ENCODE measurements around the gene NR2F2.

NR2F2 gene

DNA sequence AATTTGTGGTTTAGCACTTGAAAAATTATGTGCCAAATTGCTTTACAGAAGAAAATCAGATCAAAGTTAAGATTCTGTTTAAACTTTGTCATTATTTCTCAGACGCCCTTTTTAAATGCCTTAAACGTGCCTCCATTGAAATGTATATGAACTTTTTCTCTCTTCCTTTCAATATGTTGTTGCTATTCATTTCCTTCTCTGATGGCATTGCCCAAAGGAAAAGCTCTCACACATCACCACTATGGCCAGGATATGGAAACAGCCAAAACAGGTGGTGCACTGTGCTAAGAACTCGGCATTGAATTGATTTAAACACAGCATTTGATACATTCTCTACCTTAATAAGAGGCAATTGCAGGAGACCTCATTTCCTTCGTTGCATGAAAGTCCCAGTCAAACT is 35.7 kb upstream of the NR2F2 start:
- CTCF ChIA-PET, result no interaction called here
- no peak for DNase-seq (ENCODE audit: extremely low spot score)

DNA sequence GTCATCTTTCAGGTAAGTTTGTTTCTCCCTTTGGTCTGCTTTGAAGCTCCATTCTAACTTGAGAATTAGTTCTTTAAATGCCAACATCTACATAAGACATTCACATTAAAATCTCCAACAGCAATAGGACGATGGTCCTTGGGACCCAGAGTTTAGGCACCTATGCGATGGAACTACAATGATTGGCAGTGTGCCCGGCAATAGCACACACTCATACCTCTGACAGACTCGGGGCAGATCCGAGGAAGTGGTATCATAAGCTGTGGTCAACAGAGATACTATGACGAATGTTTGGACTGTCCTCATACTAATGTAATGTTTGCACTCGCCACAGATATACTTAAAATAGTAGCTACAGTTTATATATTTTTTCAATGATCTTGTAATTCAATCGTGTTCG is 34.2 kb upstream of the NR2F2 start:
- no peak for TF ChIP-seq HDGF (IDR thresholded peaks at IDR 0.05; ENCODE audit: borderline replicate concordance)
- no peak for TF ChIP-seq ARNT (IDR thresholded peaks at IDR 0.05)
- no peak for TF ChIP-seq FOXA1 (IDR thresholded peaks at IDR 0.05)
- no peak for TF ChIP-seq NFRKB (IDR thresholded peaks at IDR 0.05)
- TF ChIP-seq FOXM1 (IDR thresholded peaks at IDR 0.05; ENCODE audit: borderline replicate concordance), result no peak
- ChIA-PET CTCF (interaction anchor here (0.7 kb wide), 1 partner anchor 206 kb away, joined by 3 read pairs; no protein-coding TSS in a partner anchor), POLR2A (no interaction called here)
- DNase-seq (ENCODE audit: extremely low spot score), result no peak

More for the DNA sequence above, 35.7 kb upstream of the NR2F2 start:
- POLR2A ChIA-PET, result no interaction called here
- no peak for TF ChIP-seq ELF4 (IDR thresholded peaks at IDR 0.05)
- no peak for TF ChIP-seq L3MBTL2 (conservative IDR thresholded peaks at IDR 0.05)
- TF ChIP-seq SP1 (IDR thresholded peaks at IDR 0.05), result no peak
- TF ChIP-seq FOXK2 (IDR thresholded peaks at IDR 0.05), result no peak
- TF ChIP-seq BHLHE40 (IDR thresholded peaks at IDR 0.05; ENCODE audit: borderline replicate concordance), result no peak
- TF ChIP-seq HDGF (IDR thresholded peaks at IDR 0.05; ENCODE audit: borderline replicate concordance), result no peak

DNA sequence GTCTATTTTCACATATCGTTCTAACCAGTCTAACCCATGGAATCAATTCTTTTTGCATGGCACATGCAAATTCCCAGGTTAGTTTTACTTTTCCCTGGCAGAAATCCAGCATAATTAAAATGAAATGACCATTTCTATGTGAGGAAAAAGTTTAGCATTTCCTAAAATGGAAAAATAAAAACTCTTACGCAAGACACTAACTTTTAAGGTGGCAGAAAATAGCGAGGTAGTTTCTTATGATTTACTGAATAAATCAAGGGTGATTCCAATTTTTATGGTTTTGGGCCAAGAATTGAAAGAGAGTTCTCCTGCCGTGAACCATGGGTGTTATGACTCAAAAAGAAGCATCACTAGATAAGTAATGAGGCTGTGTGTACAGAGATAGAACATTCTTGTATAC is 32.7 kb upstream of the NR2F2 start:
- TF ChIP-seq ELF4 (IDR thresholded peaks at IDR 0.05), result no peak
- TF ChIP-seq, protein P1, sequence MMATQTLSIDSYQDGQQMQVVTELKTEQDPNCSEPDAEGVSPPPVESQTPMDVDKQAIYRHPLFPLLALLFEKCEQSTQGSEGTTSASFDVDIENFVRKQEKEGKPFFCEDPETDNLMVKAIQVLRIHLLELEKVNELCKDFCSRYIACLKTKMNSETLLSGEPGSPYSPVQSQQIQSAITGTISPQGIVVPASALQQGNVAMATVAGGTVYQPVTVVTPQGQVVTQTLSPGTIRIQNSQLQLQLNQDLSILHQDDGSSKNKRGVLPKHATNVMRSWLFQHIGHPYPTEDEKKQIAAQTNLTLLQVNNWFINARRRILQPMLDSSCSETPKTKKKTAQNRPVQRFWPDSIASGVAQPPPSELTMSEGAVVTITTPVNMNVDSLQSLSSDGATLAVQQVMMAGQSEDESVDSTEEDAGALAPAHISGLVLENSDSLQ (IDR thresholded peaks at IDR 0.05), result no peak
- TF ChIP-seq HDGF (IDR thresholded peaks at IDR 0.05; ENCODE audit: borderline replicate concordance), result no peak
- TF ChIP-seq CTBP1 (IDR thresholded peaks at IDR 0.05; ENCODE audit: borderline replicate concordance), result no peak
- TF ChIP-seq NFRKB (IDR thresholded peaks at IDR 0.05), result no peak
- TF ChIP-seq SUZ12 (IDR thresholded peaks at IDR 0.05), result no peak
- CTCF ChIA-PET, result no interaction called here
- no peak for DNase-seq (ENCODE audit: extremely low spot score)
- POLR2A ChIA-PET, result no interaction called here

DNA sequence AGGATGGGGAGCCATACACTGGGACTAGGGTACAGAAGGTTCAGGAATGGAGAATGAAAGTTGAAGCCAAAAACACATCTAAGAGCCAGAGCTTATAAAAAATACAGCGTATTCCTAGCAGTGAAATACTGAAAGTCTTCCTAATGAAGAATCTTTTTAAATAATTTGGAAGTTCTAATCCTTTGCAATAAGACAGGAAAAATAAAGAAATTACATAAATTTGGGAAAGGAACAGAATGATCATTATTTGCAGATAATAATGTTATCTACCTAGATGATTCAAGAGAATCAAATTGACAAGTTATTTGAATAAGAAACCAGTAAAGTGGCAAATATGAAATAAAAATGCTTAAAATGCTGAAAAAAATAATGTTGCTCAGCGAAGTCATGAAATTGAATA is 32.3 kb upstream of the NR2F2 start:
- ChIA-PET CTCF (no interaction called here), POLR2A (no interaction called here)
- DNase-seq (ENCODE audit: extremely low spot score), result no peak
- TF ChIP-seq LEF1 (IDR thresholded peaks at IDR 0.05; ENCODE audit: borderline replicate concordance) (no peak), FOXK2 (IDR thresholded peaks at IDR 0.05) (no peak)
- TF ChIP-seq, protein P1 (IDR thresholded peaks at IDR 0.05), result no peak

DNA sequence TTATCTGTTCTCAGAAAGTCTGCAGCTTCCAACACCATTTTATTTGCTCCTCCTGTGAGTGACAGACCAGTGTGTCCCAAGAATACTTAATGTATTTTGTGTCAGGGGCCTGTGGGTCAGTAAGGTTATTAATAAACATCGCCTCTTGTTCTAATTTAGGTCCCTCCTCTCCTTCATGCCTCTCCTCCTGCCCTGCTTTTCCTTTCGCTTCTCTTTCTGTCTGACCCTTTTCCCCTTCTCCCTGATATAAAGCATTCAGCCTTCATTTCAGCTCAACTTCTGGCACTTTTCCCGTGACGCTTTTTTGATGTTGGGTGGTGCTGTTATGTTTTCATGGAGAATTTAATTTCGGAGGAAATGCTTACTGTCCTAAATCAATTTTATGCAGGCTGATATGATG is 29.7 kb upstream of the NR2F2 start:
- POLR2A ChIA-PET, result no interaction called here
- CTCF ChIA-PET, result no interaction called here
- no peak for DNase-seq (ENCODE audit: extremely low spot score)
- TF ChIP-seq FOXM1 (IDR thresholded peaks at IDR 0.05; ENCODE audit: borderline replicate concordance), result no peak

DNA sequence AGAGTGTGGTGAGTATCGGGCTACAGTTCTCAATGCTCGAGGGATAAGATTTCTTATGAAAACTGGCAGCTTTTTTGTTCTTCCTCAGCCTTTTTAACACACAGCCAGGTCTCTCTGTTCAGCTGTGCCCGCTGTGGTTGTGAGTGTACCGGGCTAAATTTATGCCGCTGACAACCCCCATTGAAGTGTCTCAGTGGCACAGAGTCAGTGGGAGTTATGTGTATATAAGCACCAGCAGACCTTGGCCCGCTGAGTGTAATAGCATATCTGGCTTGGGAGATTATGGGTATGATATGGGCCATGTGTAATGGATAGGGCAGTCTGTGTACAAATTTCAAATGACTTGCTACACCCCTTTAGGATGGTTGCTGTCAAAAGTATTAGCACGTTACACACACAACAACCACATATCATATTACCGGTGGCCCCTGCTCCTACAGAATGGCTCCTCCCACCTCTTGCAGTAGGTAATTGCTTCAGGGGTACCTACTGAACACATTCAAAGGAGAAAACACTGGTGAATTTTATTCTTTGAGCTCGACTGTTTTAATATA is 26.9 kb upstream of the NR2F2 start:
- DNase-seq (ENCODE audit: extremely low spot score), result peak; percentile 36
- TF ChIP-seq, protein P1 (IDR thresholded peaks at IDR 0.05), result peak; percentile 33; the same call in 1 of the 2 replicates
- TF ChIP-seq ARNT (IDR thresholded peaks at IDR 0.05), result no peak
- ChIA-PET POLR2A (no interaction called here), CTCF (interaction anchor here (0.7 kb wide), 1 partner anchor 455 kb away, joined by 3 read pairs; no protein-coding TSS in a partner anchor)

DNA sequence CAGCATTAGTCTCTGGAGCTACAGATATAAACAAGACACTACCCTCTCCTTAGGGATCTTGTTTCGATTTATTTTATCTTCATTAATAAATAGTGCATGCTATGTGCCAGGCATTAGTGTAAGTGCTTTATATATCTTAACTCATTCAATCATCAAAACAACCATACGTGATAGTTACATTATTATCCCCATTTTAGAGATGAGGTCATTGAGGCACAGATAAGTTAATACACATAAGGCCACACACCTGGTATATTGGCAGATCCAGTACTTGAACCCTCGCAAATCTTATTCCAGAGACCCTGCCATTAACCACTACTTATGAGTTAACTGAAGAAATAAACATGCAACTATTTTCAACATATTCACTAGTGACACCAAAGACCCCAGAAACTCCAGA is 25.7 kb upstream of the NR2F2 start:
- CTCF ChIA-PET, result no interaction called here
- no peak for TF ChIP-seq NFRKB (IDR thresholded peaks at IDR 0.05)
- TF ChIP-seq TARDBP (IDR thresholded peaks at IDR 0.05), result no peak
- no peak for TF ChIP-seq LEF1 (IDR thresholded peaks at IDR 0.05; ENCODE audit: borderline replicate concordance)
- TF ChIP-seq SP1 (IDR thresholded peaks at IDR 0.05), result no peak
- no peak for TF ChIP-seq FOXA1 (IDR thresholded peaks at IDR 0.05)
- no peak for TF ChIP-seq BHLHE40 (IDR thresholded peaks at IDR 0.05; ENCODE audit: borderline replicate concordance)
- TF ChIP-seq CTBP1 (IDR thresholded peaks at IDR 0.05; ENCODE audit: borderline replicate concordance), result no peak
- TF ChIP-seq HDGF (IDR thresholded peaks at IDR 0.05; ENCODE audit: borderline replicate concordance), result no peak
- no peak for DNase-seq (ENCODE audit: extremely low spot score)
- POLR2A ChIA-PET, result no interaction called here

DNA sequence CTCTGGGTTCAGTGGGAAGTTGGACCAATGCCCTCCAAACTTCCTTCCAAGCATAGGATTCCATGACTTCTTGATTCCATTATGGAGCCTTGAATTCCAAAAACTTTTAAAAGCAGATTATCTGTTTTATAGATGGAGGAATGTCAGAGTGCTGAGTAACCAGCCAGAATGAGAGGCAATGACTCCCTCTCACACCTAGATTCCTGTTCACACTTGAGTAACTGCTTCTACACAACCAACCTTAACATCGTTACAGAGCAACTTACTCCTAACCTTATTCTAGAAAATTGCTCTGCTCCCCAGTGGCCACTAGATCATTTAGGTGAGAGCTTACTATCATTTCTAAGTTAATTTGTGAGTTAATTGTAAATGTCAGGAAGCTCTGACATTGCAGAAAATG is 24.2 kb upstream of the NR2F2 start:
- ChIA-PET POLR2A (no interaction called here), CTCF (no interaction called here)
- no peak for TF ChIP-seq CTBP1 (IDR thresholded peaks at IDR 0.05; ENCODE audit: borderline replicate concordance)
- no peak for TF ChIP-seq TARDBP (IDR thresholded peaks at IDR 0.05)
- no peak for TF ChIP-seq BHLHE40 (IDR thresholded peaks at IDR 0.05; ENCODE audit: borderline replicate concordance)
- TF ChIP-seq HDGF (IDR thresholded peaks at IDR 0.05; ENCODE audit: borderline replicate concordance), result no peak
- no peak for TF ChIP-seq SP1 (IDR thresholded peaks at IDR 0.05)
- no peak for TF ChIP-seq FOXK2 (IDR thresholded peaks at IDR 0.05)
- TF ChIP-seq, protein P1 (IDR thresholded peaks at IDR 0.05), result no peak
- TF ChIP-seq L3MBTL2 (conservative IDR thresholded peaks at IDR 0.05), result no peak
- TF ChIP-seq ZNF384 (IDR thresholded peaks at IDR 0.05), result no peak
- TF ChIP-seq ARNT (IDR thresholded peaks at IDR 0.05), result no peak
- TF ChIP-seq FOXA1 (IDR thresholded peaks at IDR 0.05), result no peak
- no peak for DNase-seq (ENCODE audit: extremely low spot score)
